Keratinocyte (primary cell): ENCODE data around the gene FOSB. TPM values are rescaled to one million over a fixed set of nuclear protein-coding genes. Genes with fewer than 3 reads are reported as not detected.

Source experiments
- DNase-seq: peaks from one replicate; pipeline ENCODE4 v3.0.0-alpha.2; 2011; ENCODE audit warnings: low read depth, missing footprints, low spot score
- FAIRE-seq: peaks from 2 replicates; lab custom pipeline; 2011; peaks lifted over from hg19 to GRCh38; lab: Jason Lieb, UNC
- H2AFZ ChIP-seq: 2 replicates; pipeline ENCODE4 v1.6.0; 2012; ENCODE audit warnings: low read length, control low read depth, inconsistent platforms; ENCODE audit not compliant: control insufficient read depth
- H3K27ac ChIP-seq: 2 replicates; pipeline ENCODE4 v1.5.1; 2011; ENCODE audit warnings: low read length; ENCODE audit not compliant: control insufficient read depth, insufficient read depth
- H3K27me3 ChIP-seq: 3 replicates; pipeline ENCODE4 v1.6.0; 2011; ENCODE audit warnings: low read length; ENCODE audit not compliant: control insufficient read depth, insufficient read depth; ENCODE audit errors: extremely low read depth
- H3K36me3 ChIP-seq, 2 experiments: 2 replicates in 1 of 2; 3 replicates in 1 of 2; pipeline ENCODE4 v1.5.1; 2011; ENCODE audit warnings: low read length in 2 of 2, mild to moderate bottlenecking in 1 of 2; ENCODE audit not compliant: control insufficient read depth in 2 of 2, insufficient read depth in 2 of 2; ENCODE audit errors: extremely low read depth in 1 of 2
- H3K4me1 ChIP-seq: 3 replicates; pipeline ENCODE4 v1.5.1; 2011; ENCODE audit warnings: low read length; ENCODE audit not compliant: control insufficient read depth, insufficient read depth; ENCODE audit errors: extremely low read depth
- H3K4me2 ChIP-seq: 3 replicates; pipeline ENCODE4 v1.6.0; 2011; ENCODE audit warnings: low read depth, low read length; ENCODE audit not compliant: control insufficient read depth, insufficient read depth; ENCODE audit errors: extremely low read depth
- H3K4me3 ChIP-seq, 3 experiments: fragments of 200-600 bp in 1 of 3; sonication (generic) in 1 of 3; 2 replicates in 2 of 3; 3 replicates in 1 of 3; pipeline ENCODE4 v1.5.1; 2011 to 2016; ENCODE audit warnings: low read length in 3 of 3, mild to moderate bottlenecking in 3 of 3, control low read depth in 2 of 3, inconsistent platforms in 1 of 3, low read depth in 1 of 3, mixed read lengths in 1 of 3, mixed run types in 1 of 3, moderate library complexity in 1 of 3; ENCODE audit not compliant: control insufficient read depth in 2 of 3, insufficient read depth in 2 of 3; ENCODE audit errors: extremely low read depth in 1 of 3
- H3K79me2 ChIP-seq: 2 replicates; pipeline ENCODE4 v1.6.0; 2012; ENCODE audit warnings: low read length; ENCODE audit not compliant: control insufficient read depth, insufficient read depth
- H3K9ac ChIP-seq: 3 replicates; pipeline ENCODE4 v1.6.0; 2011; ENCODE audit warnings: low read length; ENCODE audit not compliant: control insufficient read depth, insufficient read depth; ENCODE audit errors: extremely low read depth
- H3K9me1 ChIP-seq: 3 replicates; pipeline ENCODE4 v1.6.0; 2011; ENCODE audit warnings: low read length; ENCODE audit not compliant: control insufficient read depth, insufficient read depth; ENCODE audit errors: extremely low read depth
- H3K9me3 ChIP-seq: 2 replicates; pipeline ENCODE4 v1.5.1; 2012; ENCODE audit warnings: low read depth, low read length; ENCODE audit not compliant: control insufficient read depth
- H4K20me1 ChIP-seq: 3 replicates; pipeline ENCODE4 v1.6.0; 2011; ENCODE audit warnings: low read length; ENCODE audit not compliant: control insufficient read depth, insufficient read depth; ENCODE audit errors: extremely low read depth
- EZH2 ChIP-seq: IDR thresholded peaks from one replicate; pipeline ENCODE4 v1.6.1; 2012; ENCODE audit warnings: inconsistent platforms, mild to moderate bottlenecking, low read length, moderate library complexity
- dilution Hi-C: fragments of 300-500 bp; cut with MboI; formaldehyde crosslinking; loops from one replicate; pipeline ENCODE4 v1.7.0; 2020; ENCODE audit warnings: low sequenced_read_pairs; ENCODE audit not compliant: extremely low pct_ligation_motif_present
- polyA plus RNA-seq, 5 experiments: library from polyadenylated mRNA; depleted of rRNA in 3 of 5; stranded (reverse) in 3 of 5; stranded (forward) in 1 of 5; unstranded in 1 of 5; fragments of >200 nt; gene quantifications; 1 replicate in 1 of 5; 2 replicates in 3 of 5; 3 replicates in 1 of 5; pipeline versions ENCODE4 v1.2.1 to v1.2.3, GENCODE V29; 2011 to 2012; ENCODE audit warnings: missing spikeins in 2 of 5, low read depth in 1 of 5, low replicate concordance in 1 of 5
- TF ChIP-seq, protein P1 (sequence below), 3 experiments: IDR thresholded peaks in 1 of 3; conservative IDR thresholded peaks in 1 of 3; optimal IDR thresholded peaks in 1 of 3; 2 replicates in 2 of 3; 3 replicates in 1 of 3; pipeline versions ENCODE3 to v1.5.1; 2011; ENCODE audit warnings: low read length in 3 of 3, mild to moderate bottlenecking in 3 of 3, moderate library complexity in 2 of 3, control low read depth in 1 of 3, inconsistent platforms in 1 of 3; ENCODE audit not compliant: insufficient read depth in 2 of 3; ENCODE audit errors: extremely low read depth in 1 of 3

Gene FOSB
- polyA plus RNA-seq, 1 donor (not counting 4 experiments of a cell fraction or from before 2014, with no cell fraction given), result 4.6 TPM

GRCh38 chr19:45446295-45446694 lies 21.5 kb upstream of the FOSB start:
- no peaks in the 10 kb centered on the region for H3K27me3 ChIP-seq
- H3K4me2 ChIP-seq, result peak overlapping the region; percentile 72
- H2AFZ ChIP-seq, result no peak overlapping the region
- DNase-seq (no peak), FAIRE-seq (peak; percentile 72)
- no peaks in the 10 kb centered on the region for H3K9me3 ChIP-seq
- no peaks in the 10 kb centered on the region for H3K9me1 ChIP-seq
- H3K36me3 ChIP-seq, result no peaks in the 10 kb centered on the region
- H3K79me2 ChIP-seq, result no peaks in the 10 kb centered on the region
- peak overlapping the region; percentile 78 for H3K9ac ChIP-seq
- H3K27ac ChIP-seq, result peak overlapping the region; percentile 86
- no peak overlapping the region for H3K4me3 ChIP-seq
- dilution Hi-C loops, result no loop called here
- H4K20me1 ChIP-seq, result no peaks in the 10 kb centered on the region
- peaks cover 65% of the 10 kb centered on the region for H3K4me1 ChIP-seq
- TF ChIP-seq, protein P1, sequence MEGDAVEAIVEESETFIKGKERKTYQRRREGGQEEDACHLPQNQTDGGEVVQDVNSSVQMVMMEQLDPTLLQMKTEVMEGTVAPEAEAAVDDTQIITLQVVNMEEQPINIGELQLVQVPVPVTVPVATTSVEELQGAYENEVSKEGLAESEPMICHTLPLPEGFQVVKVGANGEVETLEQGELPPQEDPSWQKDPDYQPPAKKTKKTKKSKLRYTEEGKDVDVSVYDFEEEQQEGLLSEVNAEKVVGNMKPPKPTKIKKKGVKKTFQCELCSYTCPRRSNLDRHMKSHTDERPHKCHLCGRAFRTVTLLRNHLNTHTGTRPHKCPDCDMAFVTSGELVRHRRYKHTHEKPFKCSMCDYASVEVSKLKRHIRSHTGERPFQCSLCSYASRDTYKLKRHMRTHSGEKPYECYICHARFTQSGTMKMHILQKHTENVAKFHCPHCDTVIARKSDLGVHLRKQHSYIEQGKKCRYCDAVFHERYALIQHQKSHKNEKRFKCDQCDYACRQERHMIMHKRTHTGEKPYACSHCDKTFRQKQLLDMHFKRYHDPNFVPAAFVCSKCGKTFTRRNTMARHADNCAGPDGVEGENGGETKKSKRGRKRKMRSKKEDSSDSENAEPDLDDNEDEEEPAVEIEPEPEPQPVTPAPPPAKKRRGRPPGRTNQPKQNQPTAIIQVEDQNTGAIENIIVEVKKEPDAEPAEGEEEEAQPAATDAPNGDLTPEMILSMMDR (optimal IDR thresholded peaks at IDR 0.05 in 1 of 3, IDR thresholded peaks at IDR 0.05 in 1 of 3, conservative IDR thresholded peaks at IDR 0.05 in 1 of 3; ENCODE audit: extremely low read depth in 1 of 3, insufficient read depth in 2 of 3, low read length in 3 of 3), result peak; percentile 33 to 47 (median 39)
- TF ChIP-seq EZH2, result no peak

- Histone ChIP-seq H3K36me3 (no peaks in the 10 kb centered on the region), H3K9me1 (no peaks in the 10 kb centered on the region), H3K4me3 (peak overlapping the region in 1 of 3 experiments; percentile 24), H3K4me2 (peak overlapping the region; percentile 72), H3K9ac (peak overlapping the region; percentile 78), H4K20me1 (no peaks in the 10 kb centered on the region), H3K79me2 (no peaks in the 10 kb centered on the region), H3K27me3 (no peaks in the 10 kb centered on the region), H2AFZ (no peak overlapping the region), H3K9me3 (no peaks in the 10 kb centered on the region), H3K27ac (peak overlapping the region; percentile 86), H3K4me1 (peaks cover 71% of the 10 kb centered on the region)
- FAIRE-seq, result peak; percentile 83
- peak; percentile 98 for DNase-seq
- TF ChIP-seq, protein P1 (optimal IDR thresholded peaks at IDR 0.05 in 1 of 3, IDR thresholded peaks at IDR 0.05 in 1 of 3, conservative IDR thresholded peaks at IDR 0.05 in 1 of 3; ENCODE audit: extremely low read depth in 1 of 3, insufficient read depth in 2 of 3, low read length in 3 of 3), result no peak
- no peak for TF ChIP-seq EZH2
- dilution Hi-C loops, result no loop called here
Measured at GRCh38 chr19:45446944-45447343, 20.9 kb upstream of the FOSB start.
